Progenitor cell of endocrine pancreas (in vitro differentiated cells): ENCODE measurements around the gene RGPD6. TPM values are rescaled to one million over a fixed set of nuclear protein-coding genes. Genes with fewer than 3 reads are reported as not detected.
"Not testable (repeated sequence)": the region's sequence is repeated elsewhere in the genome, so short reads cannot be mapped to it uniquely, and the experiment has no call there.

Experiments used
- DNase-seq: peaks from one replicate; pipeline ENCODE4 v3.0.0; 2021; ENCODE audit warnings: low spot score; ENCODE audit not compliant: unreplicated experiment
- H3K27ac Mint-ChIP-seq: 2 replicates; pipeline ENCODE4 v1.8.0; 2021; ENCODE audit warnings: mild to moderate bottlenecking, moderate library complexity, mixed read lengths
- H3K27me3 Mint-ChIP-seq: 2 replicates; pipeline ENCODE4 v1.8.0; 2021; ENCODE audit warnings: mixed read lengths
- H3K36me3 Mint-ChIP-seq: 2 replicates; pipeline ENCODE4 v1.8.0; 2022; ENCODE audit warnings: mixed read lengths; ENCODE audit not compliant: insufficient read depth
- H3K4me1 Mint-ChIP-seq: 2 replicates; pipeline ENCODE4 v1.8.0; 2021; ENCODE audit warnings: low read depth, mixed read lengths
- H3K4me3 Mint-ChIP-seq: 2 replicates; pipeline ENCODE4 v1.8.0; 2021; ENCODE audit warnings: low read depth, mild to moderate bottlenecking, moderate library complexity, mixed read lengths
- H3K9me3 Mint-ChIP-seq: 2 replicates; pipeline ENCODE4 v1.8.0; 2021; ENCODE audit warnings: low read depth, mixed read lengths
- total RNA-seq: library from RNA; stranded (reverse); gene quantifications from 2 replicates; pipeline ENCODE4 v1.2.1, GENCODE V29; 2021

The RGPD6 gene
- total RNA-seq, 1 donor from 2014 or later: 48.2 TPM

DNA sequence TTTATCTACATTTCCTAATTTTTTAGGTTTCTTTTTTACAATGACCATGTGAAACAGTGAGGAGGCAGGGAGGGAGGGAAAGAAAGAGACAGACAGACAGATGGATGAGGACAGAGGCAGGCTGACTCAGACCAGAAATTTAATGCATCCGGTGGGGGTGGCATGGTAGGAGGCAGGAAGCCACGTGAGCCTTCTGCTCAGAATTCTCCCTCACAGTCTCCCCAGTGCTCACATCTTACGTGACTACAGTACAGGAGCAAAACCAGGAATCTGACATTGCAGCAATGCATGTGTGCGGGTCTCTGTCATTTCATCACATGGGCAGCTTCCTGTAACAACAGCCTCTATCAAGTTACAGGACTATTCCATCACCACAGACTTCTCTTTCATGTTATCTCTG lies 102.1 kb downstream of the RGPD6 start:
- not testable (repeated sequence) for H3K4me1 Mint-ChIP-seq, H3K27ac Mint-ChIP-seq, H3K4me3 Mint-ChIP-seq, H3K9me3 Mint-ChIP-seq, H3K27me3 Mint-ChIP-seq, DNase-seq, H3K36me3 Mint-ChIP-seq

GRCh38 chr2:110473059-110473358 lies 104.0 kb downstream of the RGPD6 start:
- DNase-seq, H3K4me3 Mint-ChIP-seq, H3K27me3 Mint-ChIP-seq, H3K9me3 Mint-ChIP-seq, H3K27ac Mint-ChIP-seq, H3K4me1 Mint-ChIP-seq, H3K36me3 Mint-ChIP-seq: not testable (repeated sequence)

- H3K4me3 Mint-ChIP-seq, H3K36me3 Mint-ChIP-seq, H3K27me3 Mint-ChIP-seq, H3K27ac Mint-ChIP-seq, DNase-seq, H3K9me3 Mint-ChIP-seq, H3K4me1 Mint-ChIP-seq: not testable (repeated sequence)
Observed at GRCh38 chr2:110472171-110473058, 104.6 kb downstream of the RGPD6 start, which contains the start of gene LIMS4. LIMS4 (minus strand) TSS chr2:110472816; CDS start chr2:110472778, 38 bp downstream.

- H3K4me1 Mint-ChIP-seq, H3K4me3 Mint-ChIP-seq, H3K27me3 Mint-ChIP-seq, DNase-seq, H3K36me3 Mint-ChIP-seq, H3K9me3 Mint-ChIP-seq, H3K27ac Mint-ChIP-seq: not testable (repeated sequence)
Observed at GRCh38 chr2:110468921-110469320, 108.1 kb downstream of the RGPD6 start.

DNA sequence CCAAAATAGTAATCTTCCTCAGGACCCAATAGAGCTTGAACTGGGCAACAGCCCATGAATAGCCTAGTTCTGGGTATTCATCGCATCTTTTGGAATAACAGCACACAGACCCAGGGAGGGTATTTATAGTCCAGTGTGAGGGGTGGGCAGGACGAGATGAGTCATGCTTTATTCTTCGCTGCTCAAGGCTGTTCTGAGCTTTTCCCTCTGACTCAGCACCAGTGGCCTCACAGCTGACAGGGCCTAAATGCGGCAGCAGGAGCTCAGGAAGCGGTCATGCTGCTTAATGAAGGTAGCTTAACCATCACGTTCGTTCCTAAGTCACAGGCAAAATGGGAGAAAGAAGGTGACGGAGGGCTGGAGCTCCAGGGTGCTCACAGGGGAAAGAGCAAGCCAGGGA lies 111.7 kb downstream of the RGPD6 start:
- not testable (repeated sequence) for DNase-seq, H3K4me3 Mint-ChIP-seq, H3K27ac Mint-ChIP-seq, H3K9me3 Mint-ChIP-seq, H3K27me3 Mint-ChIP-seq, H3K36me3 Mint-ChIP-seq, H3K4me1 Mint-ChIP-seq

Other genes starting within 250 kb of the RGPD6 start
- 0.74 and 1.4 TPM in 2 replicates for gene LIMS4, start 104.4 kb downstream of the RGPD6 start, total RNA-seq
- gene BUB1, start 100.8 kb upstream of the RGPD6 start, total RNA-seq: 25.4 and 26.8 TPM in 2 replicates
- gene ACOXL, start 155.4 kb upstream of the RGPD6 start, total RNA-seq: 0.19 and 0.27 TPM in 2 replicates